H1 (cell line): ENCODE data around the gene ZNF462. TPM values are rescaled to one million over a fixed set of nuclear protein-coding genes. Genes with fewer than 3 reads are reported as not detected.

ENCODE experiments used
- BRCA1 ChIP-seq: IDR thresholded peaks from 2 replicates; pipeline ENCODE4 v1.6.1; 2012; ENCODE audit warnings: low read depth, low read length, improper control_type of control experiment
- CREB1 ChIP-seq: IDR thresholded peaks from 2 replicates; pipeline ENCODE4 v1.6.1; 2012; ENCODE audit warnings: inconsistent platforms
- EP300 ChIP-seq, 2 experiments: IDR thresholded peaks; 1 replicate in 1 of 2; 2 replicates in 1 of 2; pipeline ENCODE4 v1.6.1; 2011 to 2012; ENCODE audit warnings: low read depth in 2 of 2, low read length in 2 of 2, mild to moderate bottlenecking in 2 of 2, borderline replicate concordance in 1 of 2, inconsistent platforms in 1 of 2, moderate library complexity in 1 of 2
- JUND ChIP-seq: IDR thresholded peaks from 2 replicates; pipeline ENCODE4 v1.6.1; 2011; ENCODE audit warnings: mild to moderate bottlenecking, improper control_type of control experiment, low read length
- MAX ChIP-seq: IDR thresholded peaks from 2 replicates; pipeline ENCODE4 v1.6.1; 2012; ENCODE audit warnings: inconsistent platforms
- NANOG ChIP-seq: IDR thresholded peaks from 2 replicates; pipeline ENCODE4 v1.6.1; 2011; ENCODE audit warnings: low read length, low read depth, mild to moderate bottlenecking, inconsistent platforms; ENCODE audit not compliant: insufficient read depth, poor library complexity, severe bottlenecking
- POLR2A ChIP-seq, 2 experiments: IDR thresholded peaks; 1 replicate in 1 of 2; 2 replicates in 1 of 2; pipeline ENCODE4 v1.6.1; 2011; ENCODE audit warnings: low read depth in 2 of 2, low read length in 2 of 2, mild to moderate bottlenecking in 2 of 2; ENCODE audit errors: control extremely low read depth in 1 of 2
- polyA plus RNA-seq, 7 experiments: library from polyadenylated mRNA; depleted of rRNA in 3 of 7; stranded (reverse) in 5 of 7; unstranded in 2 of 7; fragments of >200 nt in 5 of 7; fragments of 200-250 nt in 2 of 7; gene quantifications; 1 replicate in 5 of 7; 2 replicates in 1 of 7; 4 replicates in 1 of 7; pipeline versions ENCODE4 v1.2.1 to v1.2.3, GENCODE V29; 2011 to 2013; ENCODE audit warnings: missing spikeins in 2 of 7, mixed read lengths in 2 of 7
- total RNA-seq: library from RNA; stranded (reverse); fragmentation: NEBNext Ultra II Directional; extraction: Animal tissue kit (Norgen Biotek cat#: 25700); gene quantifications from 2 replicates; pipeline ENCODE4 v1.2.1, GENCODE V29; 2021
- TF ChIP-seq, protein P1 (sequence below): fragments of 300-600 bp; sonication (generic); IDR thresholded peaks from 2 replicates; pipeline ENCODE4 v1.7.1; 2012; ENCODE audit warnings: low read length, moderate library complexity, mild to moderate bottlenecking, inconsistent platforms; ENCODE audit not compliant: insufficient replicate concordance

Gene ZNF462
- total and polyA plus RNA-seq, 2 of the 8 experiments (the other 6 are each of a cell fraction or from before 2014, with no cell fraction given), result 30.0 to 163 TPM

GRCh38 chr9:106880863-106881262 is 17.9 kb downstream of the ZNF462 start (continued):
- TF ChIP-seq, protein P1, sequence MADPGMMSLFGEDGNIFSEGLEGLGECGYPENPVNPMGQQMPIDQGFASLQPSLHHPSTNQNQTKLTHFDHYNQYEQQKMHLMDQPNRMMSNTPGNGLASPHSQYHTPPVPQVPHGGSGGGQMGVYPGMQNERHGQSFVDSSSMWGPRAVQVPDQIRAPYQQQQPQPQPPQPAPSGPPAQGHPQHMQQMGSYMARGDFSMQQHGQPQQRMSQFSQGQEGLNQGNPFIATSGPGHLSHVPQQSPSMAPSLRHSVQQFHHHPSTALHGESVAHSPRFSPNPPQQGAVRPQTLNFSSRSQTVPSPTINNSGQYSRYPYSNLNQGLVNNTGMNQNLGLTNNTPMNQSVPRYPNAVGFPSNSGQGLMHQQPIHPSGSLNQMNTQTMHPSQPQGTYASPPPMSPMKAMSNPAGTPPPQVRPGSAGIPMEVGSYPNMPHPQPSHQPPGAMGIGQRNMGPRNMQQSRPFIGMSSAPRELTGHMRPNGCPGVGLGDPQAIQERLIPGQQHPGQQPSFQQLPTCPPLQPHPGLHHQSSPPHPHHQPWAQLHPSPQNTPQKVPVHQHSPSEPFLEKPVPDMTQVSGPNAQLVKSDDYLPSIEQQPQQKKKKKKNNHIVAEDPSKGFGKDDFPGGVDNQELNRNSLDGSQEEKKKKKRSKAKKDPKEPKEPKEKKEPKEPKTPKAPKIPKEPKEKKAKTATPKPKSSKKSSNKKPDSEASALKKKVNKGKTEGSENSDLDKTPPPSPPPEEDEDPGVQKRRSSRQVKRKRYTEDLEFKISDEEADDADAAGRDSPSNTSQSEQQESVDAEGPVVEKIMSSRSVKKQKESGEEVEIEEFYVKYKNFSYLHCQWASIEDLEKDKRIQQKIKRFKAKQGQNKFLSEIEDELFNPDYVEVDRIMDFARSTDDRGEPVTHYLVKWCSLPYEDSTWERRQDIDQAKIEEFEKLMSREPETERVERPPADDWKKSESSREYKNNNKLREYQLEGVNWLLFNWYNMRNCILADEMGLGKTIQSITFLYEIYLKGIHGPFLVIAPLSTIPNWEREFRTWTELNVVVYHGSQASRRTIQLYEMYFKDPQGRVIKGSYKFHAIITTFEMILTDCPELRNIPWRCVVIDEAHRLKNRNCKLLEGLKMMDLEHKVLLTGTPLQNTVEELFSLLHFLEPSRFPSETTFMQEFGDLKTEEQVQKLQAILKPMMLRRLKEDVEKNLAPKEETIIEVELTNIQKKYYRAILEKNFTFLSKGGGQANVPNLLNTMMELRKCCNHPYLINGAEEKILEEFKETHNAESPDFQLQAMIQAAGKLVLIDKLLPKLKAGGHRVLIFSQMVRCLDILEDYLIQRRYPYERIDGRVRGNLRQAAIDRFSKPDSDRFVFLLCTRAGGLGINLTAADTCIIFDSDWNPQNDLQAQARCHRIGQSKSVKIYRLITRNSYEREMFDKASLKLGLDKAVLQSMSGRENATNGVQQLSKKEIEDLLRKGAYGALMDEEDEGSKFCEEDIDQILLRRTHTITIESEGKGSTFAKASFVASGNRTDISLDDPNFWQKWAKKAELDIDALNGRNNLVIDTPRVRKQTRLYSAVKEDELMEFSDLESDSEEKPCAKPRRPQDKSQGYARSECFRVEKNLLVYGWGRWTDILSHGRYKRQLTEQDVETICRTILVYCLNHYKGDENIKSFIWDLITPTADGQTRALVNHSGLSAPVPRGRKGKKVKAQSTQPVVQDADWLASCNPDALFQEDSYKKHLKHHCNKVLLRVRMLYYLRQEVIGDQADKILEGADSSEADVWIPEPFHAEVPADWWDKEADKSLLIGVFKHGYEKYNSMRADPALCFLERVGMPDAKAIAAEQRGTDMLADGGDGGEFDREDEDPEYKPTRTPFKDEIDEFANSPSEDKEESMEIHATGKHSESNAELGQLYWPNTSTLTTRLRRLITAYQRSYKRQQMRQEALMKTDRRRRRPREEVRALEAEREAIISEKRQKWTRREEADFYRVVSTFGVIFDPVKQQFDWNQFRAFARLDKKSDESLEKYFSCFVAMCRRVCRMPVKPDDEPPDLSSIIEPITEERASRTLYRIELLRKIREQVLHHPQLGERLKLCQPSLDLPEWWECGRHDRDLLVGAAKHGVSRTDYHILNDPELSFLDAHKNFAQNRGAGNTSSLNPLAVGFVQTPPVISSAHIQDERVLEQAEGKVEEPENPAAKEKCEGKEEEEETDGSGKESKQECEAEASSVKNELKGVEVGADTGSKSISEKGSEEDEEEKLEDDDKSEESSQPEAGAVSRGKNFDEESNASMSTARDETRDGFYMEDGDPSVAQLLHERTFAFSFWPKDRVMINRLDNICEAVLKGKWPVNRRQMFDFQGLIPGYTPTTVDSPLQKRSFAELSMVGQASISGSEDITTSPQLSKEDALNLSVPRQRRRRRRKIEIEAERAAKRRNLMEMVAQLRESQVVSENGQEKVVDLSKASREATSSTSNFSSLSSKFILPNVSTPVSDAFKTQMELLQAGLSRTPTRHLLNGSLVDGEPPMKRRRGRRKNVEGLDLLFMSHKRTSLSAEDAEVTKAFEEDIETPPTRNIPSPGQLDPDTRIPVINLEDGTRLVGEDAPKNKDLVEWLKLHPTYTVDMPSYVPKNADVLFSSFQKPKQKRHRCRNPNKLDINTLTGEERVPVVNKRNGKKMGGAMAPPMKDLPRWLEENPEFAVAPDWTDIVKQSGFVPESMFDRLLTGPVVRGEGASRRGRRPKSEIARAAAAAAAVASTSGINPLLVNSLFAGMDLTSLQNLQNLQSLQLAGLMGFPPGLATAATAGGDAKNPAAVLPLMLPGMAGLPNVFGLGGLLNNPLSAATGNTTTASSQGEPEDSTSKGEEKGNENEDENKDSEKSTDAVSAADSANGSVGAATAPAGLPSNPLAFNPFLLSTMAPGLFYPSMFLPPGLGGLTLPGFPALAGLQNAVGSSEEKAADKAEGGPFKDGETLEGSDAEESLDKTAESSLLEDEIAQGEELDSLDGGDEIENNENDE, result no peak
- TF ChIP-seq EP300 (IDR thresholded peaks at IDR 0.05; ENCODE audit: borderline replicate concordance in 1 of 2, low read depth in 2 of 2, low read length in 2 of 2) (no peak), NANOG (no peak), MAX (no peak), JUND (no peak), BRCA1 (no peak), POLR2A (IDR thresholded peaks at IDR 0.05; ENCODE audit: control extremely low read depth in 1 of 2, low read depth in 2 of 2, low read length in 2 of 2) (no peak), CREB1 (no peak)
